B cell (primary cell): ENCODE results near the gene PJVK.

Source experiments
- CTCF ChIP-seq: fragments of 200-600 bp; IDR thresholded peaks from one replicate; pipeline ENCODE4 v1.8.0; 2022; ENCODE audit warnings: antibody characterized with exemption, mild to moderate bottlenecking
- EZH2 ChIP-seq: IDR thresholded peaks from 2 replicates; pipeline ENCODE4 v1.6.1; 2012; ENCODE audit warnings: borderline replicate concordance, low read depth, mild to moderate bottlenecking, moderate library complexity, low read length; ENCODE audit not compliant: insufficient read depth, poor library complexity, severe bottlenecking

GRCh38 chr2:178506101-178506500, 54.9 kb downstream of the PJVK start:
- TF ChIP-seq CTCF (no peak), EZH2 (no peak)
